KBM-7 (cell line): ENCODE measurements around the gene GRM7.
A peak's percentile ranks its signal among the peaks of the same experiment; 100 is the strongest.

Source experiments
- DNase-seq: peaks from one replicate; pipeline ENCODE4 v3.0.0-alpha.2; 2015
- in situ Hi-C: fragments of 300-500 bp; cut with MboI; formaldehyde crosslinking; loops from 2 replicates; pipeline ENCODE4 v1.14.3; 2020; ENCODE audit warnings: low sequenced_read_pairs, low pct_unique_long_range_greater_than_20kb, mixed read lengths

The GRM7 gene

GRCh38 chr3:6935970-6936369, 75.1 kb downstream of the GRM7 start:
- in situ Hi-C loops = no loop called here
- no peak for DNase-seq

DNA sequence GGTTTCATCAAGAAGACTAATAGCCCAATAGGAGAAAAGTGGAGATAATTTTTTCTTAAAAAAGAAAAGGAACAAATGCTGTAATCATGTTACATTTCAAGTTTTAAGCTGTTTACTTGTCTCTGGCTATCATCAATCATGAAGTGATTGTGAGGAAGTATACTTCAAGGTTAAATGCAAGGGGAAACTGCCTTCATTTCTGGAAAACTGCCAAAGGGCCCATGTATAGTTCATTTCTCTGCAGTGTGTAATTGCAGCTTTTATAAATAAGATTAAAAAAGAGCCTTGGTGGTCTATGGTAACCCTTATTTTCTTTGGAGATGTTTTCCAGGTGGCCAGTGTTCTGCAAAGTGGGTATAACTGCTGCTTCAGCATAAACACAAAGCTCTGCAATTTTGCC, 101.9 kb downstream of the GRM7 start:
- in situ Hi-C loops = no loop called here
- no peak for DNase-seq

GRCh38 chr3:6965881-6966280, 105.0 kb downstream of the GRM7 start:
- in situ Hi-C loops = no loop called here
- DNase-seq = no peak

DNA sequence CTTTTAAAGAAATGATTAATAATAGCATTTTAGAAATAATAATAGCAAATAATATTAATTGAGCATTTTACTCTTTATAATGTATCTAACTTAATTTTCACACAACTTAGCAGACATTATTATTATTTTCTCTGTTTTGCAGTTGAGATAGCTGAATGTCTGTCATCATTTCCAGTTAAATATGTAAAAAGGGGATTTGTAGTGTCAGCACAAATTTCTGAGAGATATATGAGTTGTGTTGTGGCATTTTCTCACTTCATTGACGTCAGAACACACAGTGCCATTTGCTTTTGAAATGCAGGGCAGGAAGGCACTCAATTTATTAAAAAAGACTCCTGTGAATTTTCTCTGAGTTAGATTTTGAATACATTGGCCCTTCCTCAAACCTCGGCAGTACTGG, 111.0 kb downstream of the GRM7 start:
- DNase-seq = no peak
- in situ Hi-C loops = no loop called here

DNA sequence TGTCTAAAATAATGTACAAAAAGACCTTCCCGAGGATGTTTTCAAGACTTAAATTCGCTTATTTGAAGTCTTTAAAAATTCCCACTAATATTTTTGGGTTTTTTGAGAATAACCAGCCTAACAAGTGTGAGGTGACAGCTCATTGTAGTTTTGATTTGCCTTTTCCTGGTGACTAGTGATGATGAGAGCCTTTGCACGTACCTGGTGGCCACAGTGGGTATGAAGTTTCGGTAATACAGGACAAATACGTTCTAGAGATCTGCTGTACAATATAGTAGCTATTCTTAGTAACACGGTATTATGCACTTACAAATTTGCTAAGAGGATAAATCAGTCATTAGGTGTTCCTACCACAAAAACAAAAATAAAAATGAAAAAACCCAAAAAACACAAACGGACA, 124.9 kb downstream of the GRM7 start:
- in situ Hi-C loops = no loop called here
- no peak for DNase-seq

DNA sequence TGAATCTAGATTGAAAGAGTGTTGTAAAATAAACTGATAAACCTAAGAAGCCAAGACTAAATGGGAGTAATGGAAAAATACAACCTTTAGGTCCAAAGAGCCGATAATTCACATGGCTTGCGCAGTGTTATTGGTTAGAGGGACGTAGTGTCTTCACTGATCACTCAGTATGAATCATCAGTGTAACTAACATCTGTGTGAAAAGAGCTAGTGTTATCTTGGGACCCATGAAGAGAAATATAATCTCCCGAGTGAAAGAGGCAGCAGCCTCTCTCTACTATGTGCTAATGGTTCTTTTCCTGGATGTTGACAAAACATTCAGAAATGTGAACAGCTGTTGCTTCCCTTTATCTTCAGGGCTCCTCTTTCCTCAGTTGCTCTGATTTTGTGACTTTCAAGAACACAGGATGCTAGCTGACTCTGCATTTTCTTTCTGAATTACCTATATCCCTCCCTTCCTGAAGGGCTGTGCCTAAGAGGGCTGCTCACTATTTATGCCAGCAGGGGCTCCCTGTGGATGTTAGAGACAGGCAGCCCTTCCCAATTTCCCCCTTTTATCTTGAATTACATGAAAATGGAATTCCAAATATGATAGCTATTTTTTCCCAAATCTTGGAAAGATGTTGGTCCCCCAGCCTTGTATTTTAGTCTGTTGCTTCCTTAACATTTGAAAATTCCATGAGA, 128.8 kb downstream of the GRM7 start:
- in situ Hi-C loops = no loop called here
- no peak for DNase-seq

DNA sequence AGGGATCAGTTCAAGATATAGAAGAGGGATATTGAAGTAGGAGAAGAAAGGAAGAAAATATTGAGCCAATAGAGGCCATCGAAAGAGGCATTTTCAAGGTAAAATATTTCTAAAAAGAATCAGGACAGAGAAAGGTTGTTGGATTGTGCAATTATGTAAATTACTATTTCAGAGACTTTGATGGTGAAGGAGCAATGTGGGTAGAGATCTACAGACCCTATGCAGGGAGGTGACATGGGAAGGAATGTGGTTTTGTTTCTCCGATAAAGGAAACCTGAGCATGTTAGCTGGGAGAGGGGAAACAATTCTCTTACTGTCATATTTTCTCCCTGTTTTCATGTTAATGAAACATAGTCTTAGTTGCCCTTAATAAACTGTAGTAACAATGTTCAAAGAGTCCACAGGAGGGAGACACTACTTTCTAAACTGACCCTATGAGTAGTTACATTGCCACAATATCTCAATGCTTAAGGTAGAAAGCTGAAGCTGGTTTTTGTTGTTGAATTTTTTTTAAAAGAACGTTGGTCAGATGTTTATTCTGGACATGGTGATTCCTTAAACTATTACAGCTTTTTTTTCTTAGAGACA, 133.3 kb downstream of the GRM7 start:
- DNase-seq = peak; percentile 10
- in situ Hi-C loops = no loop called here

- DNase-seq = no peak
- in situ Hi-C loops = no loop called here
Observed at GRCh38 chr3:7000501-7000900, 139.6 kb downstream of the GRM7 start.

DNA sequence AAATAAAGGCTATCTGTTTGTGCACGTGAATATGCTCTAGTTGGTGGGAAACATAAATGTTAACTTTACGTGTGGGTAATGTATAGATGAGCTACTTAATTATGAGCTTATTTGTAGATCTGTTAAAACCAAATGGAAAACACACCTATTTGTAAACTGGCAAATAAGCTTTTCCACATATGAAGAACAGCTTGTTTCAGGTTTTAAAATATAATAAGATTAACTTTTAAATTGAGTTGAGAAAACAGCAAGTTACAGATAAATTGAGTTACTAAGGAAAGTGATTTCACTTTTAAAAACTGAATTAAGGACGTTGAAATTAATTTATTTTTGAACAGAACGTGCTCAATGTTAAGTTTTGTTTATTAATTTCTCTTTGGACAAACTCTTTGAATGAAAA, 140.5 kb downstream of the GRM7 start:
- no peak for DNase-seq
- in situ Hi-C loops = no loop called here

- DNase-seq = no peak
- in situ Hi-C loops = no loop called here
Observed at GRCh38 chr3:7015683-7016440, 154.9 kb downstream of the GRM7 start.

- DNase-seq = no peak
Observed at GRCh38 chr3:7025581-7026300, 164.8 kb downstream of the GRM7 start.

DNA sequence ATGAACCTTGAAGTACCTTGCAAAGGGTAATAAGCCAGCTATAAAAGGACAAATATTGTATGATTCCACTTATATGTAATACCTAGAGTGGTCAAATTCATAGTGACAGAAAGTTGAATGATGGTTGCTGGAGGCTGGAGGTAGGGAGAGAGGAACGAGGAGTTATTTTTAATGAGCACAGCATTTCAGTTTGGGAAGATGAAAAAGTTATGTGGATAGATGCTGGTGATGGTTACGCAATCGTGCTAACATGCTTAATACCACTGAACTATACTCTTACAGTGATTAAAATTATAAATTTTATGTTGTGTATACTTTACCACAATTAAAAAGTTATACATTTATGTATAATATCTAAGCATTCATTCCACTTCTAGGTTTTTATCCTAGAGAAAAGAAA, 168.6 kb downstream of the GRM7 start:
- in situ Hi-C loops = no loop called here
- DNase-seq = no peak

More at GRCh38 chr3:7025581-7026300, 164.8 kb downstream of the GRM7 start:
- in situ Hi-C loops = no loop called here

- no peak for DNase-seq
- in situ Hi-C loops = no loop called here
Observed at GRCh38 chr3:7038394-7038793, 177.5 kb downstream of the GRM7 start.

GRCh38 chr3:7062714-7063113, 201.8 kb downstream of the GRM7 start:
- in situ Hi-C loops = no loop called here
- no peak for DNase-seq

- no peak for DNase-seq
- in situ Hi-C loops = no loop called here
Observed at GRCh38 chr3:7070461-7070860, 209.5 kb downstream of the GRM7 start.

DNA sequence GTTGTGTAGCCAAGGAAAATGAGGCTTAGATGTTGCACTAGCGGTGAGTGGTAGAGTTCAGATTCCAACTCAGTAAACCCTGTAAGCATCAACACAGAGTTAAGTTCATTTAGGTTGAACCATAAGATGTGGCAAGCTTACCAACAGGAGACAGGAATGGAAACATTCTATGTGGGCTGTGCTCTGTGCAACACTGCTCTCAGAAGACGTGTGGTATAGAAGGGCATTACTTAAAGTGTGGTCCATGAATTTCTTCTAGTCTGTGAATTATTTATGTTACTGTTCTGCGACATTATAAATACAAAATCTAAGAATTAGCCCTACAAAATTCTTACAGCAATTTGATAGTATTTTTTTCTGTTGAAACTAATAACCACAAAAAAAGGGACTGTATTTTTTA, 213.3 kb downstream of the GRM7 start:
- DNase-seq = no peak
- in situ Hi-C loops = no loop called here

GRCh38 chr3:7075117-7075516, 214.2 kb downstream of the GRM7 start:
- in situ Hi-C loops = no loop called here
- no peak for DNase-seq

GRCh38 chr3:7075901-7076300, 215.0 kb downstream of the GRM7 start:
- in situ Hi-C loops = no loop called here
- DNase-seq = no peak

DNA sequence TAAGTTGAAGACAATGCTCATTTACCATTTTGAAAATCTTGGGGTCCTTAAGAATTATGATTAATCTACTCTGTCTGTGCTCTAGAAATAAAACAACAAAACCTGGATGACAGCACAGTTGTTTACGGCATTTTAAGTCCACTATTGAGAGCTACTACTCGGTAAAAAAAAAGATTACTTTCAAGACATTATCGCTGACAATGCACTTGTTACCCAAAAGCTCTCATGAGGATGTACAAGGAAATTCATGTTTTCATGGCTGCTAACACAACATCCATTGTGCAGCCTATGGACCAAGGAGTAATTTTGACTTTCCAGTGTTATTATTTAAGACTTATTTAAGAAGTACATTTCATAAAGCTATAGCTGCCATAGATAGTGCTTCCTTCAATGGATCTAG, 221.3 kb downstream of the GRM7 start:
- in situ Hi-C loops = no loop called here
- DNase-seq = no peak

DNA sequence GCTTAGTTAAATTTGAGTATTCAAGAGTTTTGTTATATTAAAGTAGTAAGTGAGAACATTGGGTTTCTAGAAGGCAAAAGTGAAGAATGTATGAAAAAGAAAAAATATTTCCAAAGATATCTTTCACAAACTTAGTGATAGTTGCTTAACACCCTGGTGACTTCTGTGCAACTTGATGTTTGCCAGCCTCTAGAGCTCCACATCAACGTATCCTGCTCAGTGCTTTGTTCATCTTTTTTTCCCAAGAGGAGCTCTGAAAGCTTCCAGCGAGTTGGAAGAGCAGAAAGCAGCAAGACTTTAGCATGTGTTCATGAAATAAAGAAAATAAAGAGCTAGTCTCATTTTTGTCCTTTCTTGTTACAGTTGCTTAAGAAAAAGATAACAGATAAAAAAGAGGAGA, 225.5 kb downstream of the GRM7 start:
- in situ Hi-C loops = no loop called here
- DNase-seq = no peak
